ENCODE results near the gene MTCH2. TPM values are rescaled to one million over a fixed set of nuclear protein-coding genes. Genes with fewer than 3 reads are reported as not detected.

MTCH2 gene
- total RNA-seq, 1 experiment from 2014 or later: 138 TPM

DNA sequence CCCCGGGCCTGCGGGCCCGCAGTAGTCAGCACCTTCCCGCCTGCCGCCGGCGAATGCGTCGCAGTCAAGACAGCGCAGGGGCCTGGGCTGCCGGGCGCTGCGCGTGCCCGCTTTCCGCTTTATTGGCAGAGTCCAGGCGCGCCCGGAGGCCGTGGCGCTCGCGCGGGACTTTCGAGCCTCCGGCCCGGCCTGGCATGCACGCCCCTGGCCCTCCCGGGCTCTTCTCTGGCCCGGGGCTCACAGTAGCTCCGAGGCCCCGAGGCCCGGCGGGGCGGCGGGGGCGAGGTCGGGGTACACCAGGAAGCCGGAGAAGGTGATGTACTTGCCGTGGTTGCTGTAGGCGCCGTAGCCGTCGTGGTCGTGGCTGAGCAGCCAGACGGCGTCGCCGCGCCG, 52.8 kb downstream of the MTCH2 start:
- DNase-seq (ENCODE audit: low read depth, low spot score) (no peak), ATAC-seq (no peak)
- ChIA-PET RAD21 (ENCODE audit: low non-redundant PET in 1 of 2, low total read pairs in 2 of 2, uncharacterized antibody in 2 of 2, unreplicated experiment in 2 of 2) (no interaction called here), POLR2A (no interaction called here), CTCF (no interaction called here)
- Histone ChIP-seq H3K9ac (ENCODE audit: low read length) (no peak overlapping the region), H3K36me3 (ENCODE audit: control insufficient read depth in 1 of 2, insufficient read depth in 2 of 2, low read length in 2 of 2) (no peaks in the 10 kb centered on the region), H3K79me2 (ENCODE audit: insufficient read depth, low read length) (no peaks in the 10 kb centered on the region), H3K9me3 (ENCODE audit: control insufficient read depth in 1 of 2, insufficient read depth in 1 of 2, low read depth in 1 of 2, low read length in 2 of 2) (no peaks in the 10 kb centered on the region), H3K27me3 (ENCODE audit: insufficient read depth, low read length) (peaks cover 6% of the 10 kb centered on the region; the same call in 1 of the 2 replicates), H4K20me1 (ENCODE audit: insufficient read depth) (no peaks in the 10 kb centered on the region), H3K4me2 (ENCODE audit: low read length) (no peak overlapping the region), H3K9me2 (ENCODE audit: insufficient read depth) (no peaks in the 10 kb centered on the region), H3K27ac (ENCODE audit: low read depth, low read length) (no peak overlapping the region), H3K4me1 (ENCODE audit: control insufficient read depth in 1 of 2, insufficient read depth in 2 of 2, low read length in 2 of 2) (no peaks in the 10 kb centered on the region), H2AFZ (ENCODE audit: low read depth, low read length, poor library complexity, severe bottlenecking) (no peak overlapping the region), H3K4me3 (replicated peaks in 1 of 2; ENCODE audit: low read depth in 1 of 2, low read length in 2 of 2) (no peak overlapping the region)
- intact Hi-C loops (cut with micrococcal nuclease): no loop called here
- TF ChIP-seq SRF (IDR thresholded peaks at IDR 0.05; ENCODE audit: low read depth): no peak
- no peak for TF ChIP-seq CEBPB (IDR thresholded peaks at IDR 0.05; ENCODE audit: low read depth)
- no peak for TF ChIP-seq ZNF274 (IDR thresholded peaks at IDR 0.05; ENCODE audit: low read depth, low read length)
- no peak for TF ChIP-seq TCF7L2 (IDR thresholded peaks at IDR 0.05; ENCODE audit: borderline replicate concordance, extremely low read depth, insufficient read depth, insufficient read length)
- TF ChIP-seq EGR1 (IDR thresholded peaks at IDR 0.05; ENCODE audit: low read depth): no peak
- no peak for TF ChIP-seq CBX3 (IDR thresholded peaks at IDR 0.05; ENCODE audit: low read depth)
- TF ChIP-seq, protein P1, sequence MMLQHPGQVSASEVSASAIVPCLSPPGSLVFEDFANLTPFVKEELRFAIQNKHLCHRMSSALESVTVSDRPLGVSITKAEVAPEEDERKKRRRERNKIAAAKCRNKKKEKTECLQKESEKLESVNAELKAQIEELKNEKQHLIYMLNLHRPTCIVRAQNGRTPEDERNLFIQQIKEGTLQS (IDR thresholded peaks at IDR 0.05): no peak
- TF ChIP-seq EZH2 (IDR thresholded peaks at IDR 0.05): no peak
- TF ChIP-seq JUND (IDR thresholded peaks at IDR 0.05): no peak
- TF ChIP-seq EZH2phosphoT487 (IDR thresholded peaks at IDR 0.05; ENCODE audit: borderline replicate concordance): no peak
- TF ChIP-seq SP1 (IDR thresholded peaks at IDR 0.05; ENCODE audit: low read depth): no peak
- no peak for TF ChIP-seq POLR2AphosphoS5 (IDR thresholded peaks at IDR 0.05; ENCODE audit: low read depth, low read length)
- TF ChIP-seq, protein P2, sequence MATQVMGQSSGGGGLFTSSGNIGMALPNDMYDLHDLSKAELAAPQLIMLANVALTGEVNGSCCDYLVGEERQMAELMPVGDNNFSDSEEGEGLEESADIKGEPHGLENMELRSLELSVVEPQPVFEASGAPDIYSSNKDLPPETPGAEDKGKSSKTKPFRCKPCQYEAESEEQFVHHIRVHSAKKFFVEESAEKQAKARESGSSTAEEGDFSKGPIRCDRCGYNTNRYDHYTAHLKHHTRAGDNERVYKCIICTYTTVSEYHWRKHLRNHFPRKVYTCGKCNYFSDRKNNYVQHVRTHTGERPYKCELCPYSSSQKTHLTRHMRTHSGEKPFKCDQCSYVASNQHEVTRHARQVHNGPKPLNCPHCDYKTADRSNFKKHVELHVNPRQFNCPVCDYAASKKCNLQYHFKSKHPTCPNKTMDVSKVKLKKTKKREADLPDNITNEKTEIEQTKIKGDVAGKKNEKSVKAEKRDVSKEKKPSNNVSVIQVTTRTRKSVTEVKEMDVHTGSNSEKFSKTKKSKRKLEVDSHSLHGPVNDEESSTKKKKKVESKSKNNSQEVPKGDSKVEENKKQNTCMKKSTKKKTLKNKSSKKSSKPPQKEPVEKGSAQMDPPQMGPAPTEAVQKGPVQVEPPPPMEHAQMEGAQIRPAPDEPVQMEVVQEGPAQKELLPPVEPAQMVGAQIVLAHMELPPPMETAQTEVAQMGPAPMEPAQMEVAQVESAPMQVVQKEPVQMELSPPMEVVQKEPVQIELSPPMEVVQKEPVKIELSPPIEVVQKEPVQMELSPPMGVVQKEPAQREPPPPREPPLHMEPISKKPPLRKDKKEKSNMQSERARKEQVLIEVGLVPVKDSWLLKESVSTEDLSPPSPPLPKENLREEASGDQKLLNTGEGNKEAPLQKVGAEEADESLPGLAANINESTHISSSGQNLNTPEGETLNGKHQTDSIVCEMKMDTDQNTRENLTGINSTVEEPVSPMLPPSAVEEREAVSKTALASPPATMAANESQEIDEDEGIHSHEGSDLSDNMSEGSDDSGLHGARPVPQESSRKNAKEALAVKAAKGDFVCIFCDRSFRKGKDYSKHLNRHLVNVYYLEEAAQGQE (IDR thresholded peaks at IDR 0.05; ENCODE audit: low read depth): no peak
- no peak for TF ChIP-seq RAD21 (IDR thresholded peaks at IDR 0.05; ENCODE audit: low read depth)
- no peak for TF ChIP-seq YY1 (IDR thresholded peaks at IDR 0.05; ENCODE audit: extremely low read depth, insufficient replicate concordance, low read depth, low read length)
- TF ChIP-seq ZFX (IDR thresholded peaks at IDR 0.05): no peak
- TF ChIP-seq, protein P3, sequence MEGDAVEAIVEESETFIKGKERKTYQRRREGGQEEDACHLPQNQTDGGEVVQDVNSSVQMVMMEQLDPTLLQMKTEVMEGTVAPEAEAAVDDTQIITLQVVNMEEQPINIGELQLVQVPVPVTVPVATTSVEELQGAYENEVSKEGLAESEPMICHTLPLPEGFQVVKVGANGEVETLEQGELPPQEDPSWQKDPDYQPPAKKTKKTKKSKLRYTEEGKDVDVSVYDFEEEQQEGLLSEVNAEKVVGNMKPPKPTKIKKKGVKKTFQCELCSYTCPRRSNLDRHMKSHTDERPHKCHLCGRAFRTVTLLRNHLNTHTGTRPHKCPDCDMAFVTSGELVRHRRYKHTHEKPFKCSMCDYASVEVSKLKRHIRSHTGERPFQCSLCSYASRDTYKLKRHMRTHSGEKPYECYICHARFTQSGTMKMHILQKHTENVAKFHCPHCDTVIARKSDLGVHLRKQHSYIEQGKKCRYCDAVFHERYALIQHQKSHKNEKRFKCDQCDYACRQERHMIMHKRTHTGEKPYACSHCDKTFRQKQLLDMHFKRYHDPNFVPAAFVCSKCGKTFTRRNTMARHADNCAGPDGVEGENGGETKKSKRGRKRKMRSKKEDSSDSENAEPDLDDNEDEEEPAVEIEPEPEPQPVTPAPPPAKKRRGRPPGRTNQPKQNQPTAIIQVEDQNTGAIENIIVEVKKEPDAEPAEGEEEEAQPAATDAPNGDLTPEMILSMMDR (IDR thresholded peaks at IDR 0.05 in 2 of 3, conservative IDR thresholded peaks at IDR 0.05 in 1 of 3; ENCODE audit: borderline replicate concordance in 1 of 3, insufficient read depth in 1 of 3, low read depth in 2 of 3, low read length in 2 of 3): no peak
- TF ChIP-seq, protein P4, sequence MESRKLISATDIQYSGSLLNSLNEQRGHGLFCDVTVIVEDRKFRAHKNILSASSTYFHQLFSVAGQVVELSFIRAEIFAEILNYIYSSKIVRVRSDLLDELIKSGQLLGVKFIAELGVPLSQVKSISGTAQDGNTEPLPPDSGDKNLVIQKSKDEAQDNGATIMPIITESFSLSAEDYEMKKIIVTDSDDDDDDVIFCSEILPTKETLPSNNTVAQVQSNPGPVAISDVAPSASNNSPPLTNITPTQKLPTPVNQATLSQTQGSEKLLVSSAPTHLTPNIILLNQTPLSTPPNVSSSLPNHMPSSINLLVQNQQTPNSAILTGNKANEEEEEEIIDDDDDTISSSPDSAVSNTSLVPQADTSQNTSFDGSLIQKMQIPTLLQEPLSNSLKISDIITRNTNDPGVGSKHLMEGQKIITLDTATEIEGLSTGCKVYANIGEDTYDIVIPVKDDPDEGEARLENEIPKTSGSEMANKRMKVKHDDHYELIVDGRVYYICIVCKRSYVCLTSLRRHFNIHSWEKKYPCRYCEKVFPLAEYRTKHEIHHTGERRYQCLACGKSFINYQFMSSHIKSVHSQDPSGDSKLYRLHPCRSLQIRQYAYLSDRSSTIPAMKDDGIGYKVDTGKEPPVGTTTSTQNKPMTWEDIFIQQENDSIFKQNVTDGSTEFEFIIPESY (IDR thresholded peaks at IDR 0.05; ENCODE audit: extremely low read depth, insufficient replicate concordance, low read length): no peak
- no peak for TF ChIP-seq FOSL1 (IDR thresholded peaks at IDR 0.05; ENCODE audit: low read depth)
- BruUV-seq (replicated peaks): no TSS peak

Data from HCT116 (cell line).